Hepatocyte (in vitro differentiated cells): Measurements from ENCODE around the gene MEGF10. TPM values are rescaled to one million over a fixed set of nuclear protein-coding genes. Genes with fewer than 3 reads are reported as not detected.

ENCODE experiments used
- DNase-seq: peaks from one replicate; pipeline ENCODE4 v3.0.0-alpha.2; 2016; ENCODE audit warnings: low spot score
- H2AFZ ChIP-seq: fragments of 200-600 bp; sonication (generic); 2 replicates; pipeline ENCODE4 v1.6.0; 2016; ENCODE audit warnings: antibody characterized with exemption, mild to moderate bottlenecking
- H3K27ac ChIP-seq: fragments of 200-600 bp; sonication (generic); 2 replicates; pipeline ENCODE4 v1.5.1; 2016; ENCODE audit warnings: mild to moderate bottlenecking
- H3K27me3 ChIP-seq: fragments of 200-600 bp; sonication (generic); 2 replicates; pipeline ENCODE4 v1.6.1; 2016
- H3K36me3 ChIP-seq: fragments of 200-600 bp; sonication (generic); replicated peaks from 2 replicates; pipeline ENCODE4 v1.5.1; 2016; ENCODE audit warnings: low read depth; ENCODE audit not compliant: insufficient read depth
- H3K4me1 ChIP-seq: fragments of 200-600 bp; sonication (generic); 2 replicates; pipeline ENCODE4 v1.5.1; 2016; ENCODE audit warnings: mild to moderate bottlenecking, moderate library complexity; ENCODE audit not compliant: insufficient read depth
- H3K4me2 ChIP-seq: fragments of 200-600 bp; sonication (generic); 2 replicates; pipeline ENCODE4 v1.6.0; 2016
- H3K4me3 ChIP-seq: fragments of 200-600 bp; sonication (generic); 2 replicates; pipeline ENCODE4 v1.5.1; 2016; ENCODE audit warnings: mild to moderate bottlenecking
- H3K79me2 ChIP-seq: fragments of 200-600 bp; sonication (generic); 2 replicates; pipeline ENCODE4 v1.6.0; 2017; ENCODE audit warnings: mild to moderate bottlenecking
- H3K9me2 ChIP-seq: fragments of 200-600 bp; sonication (generic); replicated peaks from 2 replicates; pipeline ENCODE4 v1.6.0; 2017; ENCODE audit warnings: mild to moderate bottlenecking; ENCODE audit not compliant: insufficient read depth
- H3K9me3 ChIP-seq: fragments of 200-600 bp; sonication (generic); 2 replicates; pipeline ENCODE4 v1.5.1; 2016; ENCODE audit warnings: low read depth, mild to moderate bottlenecking
- H4K20me1 ChIP-seq: fragments of 200-600 bp; sonication (generic); 2 replicates; pipeline ENCODE4 v1.6.0; 2016; ENCODE audit warnings: mild to moderate bottlenecking; ENCODE audit not compliant: insufficient read depth, poor library complexity, severe bottlenecking
- CTCF ChIP-seq: fragments of 200-600 bp; sonication (generic); IDR thresholded peaks from 2 replicates; pipeline ENCODE4 v1.5.1; 2016; ENCODE audit warnings: antibody characterized with exemption, mild to moderate bottlenecking; ENCODE audit not compliant: poor library complexity
- EZH2 ChIP-seq: fragments of 200-600 bp; sonication (generic); IDR thresholded peaks from 2 replicates; pipeline ENCODE4 v1.6.1; 2016; ENCODE audit warnings: antibody characterized with exemption, mild to moderate bottlenecking, borderline replicate concordance
- EZH2phosphoT487 ChIP-seq: fragments of 200-600 bp; sonication (generic); IDR thresholded peaks from one replicate; pipeline ENCODE4 v1.6.1; 2018; ENCODE audit warnings: antibody characterized with exemption, mild to moderate bottlenecking, low read depth, moderate library complexity; ENCODE audit not compliant: unreplicated experiment, severe bottlenecking
- WGBS: methylation state at CpG from one replicate; pipeline ENCODE4 v1.1.6; 2016; ENCODE audit warnings: low lambda C conversion rate; ENCODE audit errors: missing lambda C conversion rate; 5-methylcytosine and 5-hydroxymethylcytosine counted together
- polyA plus RNA-seq: library from polyadenylated mRNA; unstranded; fragments of >200 nt; fragmentation: Nextera tagmentation; extraction: Ambion mirVana; gene quantifications from 2 replicates; pipeline ENCODE4 v1.2.1, GENCODE V29; 2016
- total RNA-seq: library from RNA; depleted of rRNA; stranded (reverse); fragments of >200 nt; gene quantifications from 2 replicates; pipeline ENCODE4 v1.2.3, GENCODE V29; 2014

Gene MEGF10
- total and polyA plus RNA-seq, 2 experiments from 2014 or later: 1.7 to 6.7 TPM

GRCh38 chr5:127308945-127309344 is 18.3 kb downstream of the MEGF10 start:
- Histone ChIP-seq H3K9me2 (no peaks in the 10 kb centered on the region), H3K79me2 (no peaks in the 10 kb centered on the region), H4K20me1 (no peaks in the 10 kb centered on the region), H3K36me3 (no peaks in the 10 kb centered on the region), H3K27ac (no peak overlapping the region), H2AFZ (no peak overlapping the region), H3K27me3 (peaks cover 6% of the 10 kb centered on the region), H3K4me2 (no peak overlapping the region), H3K4me1 (no peaks in the 10 kb centered on the region), H3K4me3 (no peak overlapping the region), H3K9me3 (no peaks in the 10 kb centered on the region)
- TF ChIP-seq CTCF: no peak
- no peak for TF ChIP-seq EZH2phosphoT487
- TF ChIP-seq EZH2: no peak
- DNase-seq: no peak
- 65% methylated on average over 3 of the region's 3 CpGs for WGBS

- peaks cover 6% of the 10 kb centered on the region for H3K27me3 ChIP-seq
- H3K4me3 ChIP-seq: no peak overlapping the region
- H3K27ac ChIP-seq: no peak overlapping the region
- no peaks in the 10 kb centered on the region for H3K9me2 ChIP-seq
- TF ChIP-seq EZH2phosphoT487 (no peak), CTCF (no peak)
- DNase-seq: no peak
- H4K20me1 ChIP-seq: no peaks in the 10 kb centered on the region
- H3K4me1 ChIP-seq: no peaks in the 10 kb centered on the region
- no peak overlapping the region for H3K4me2 ChIP-seq
- no peaks in the 10 kb centered on the region for H3K79me2 ChIP-seq
- H2AFZ ChIP-seq: no peak overlapping the region
- H3K36me3 ChIP-seq: no peaks in the 10 kb centered on the region
- H3K9me3 ChIP-seq: no peaks in the 10 kb centered on the region
- WGBS: 61% methylated on average over 2 of the region's 2 CpGs
Observed at GRCh38 chr5:127311349-127311748, 20.8 kb downstream of the MEGF10 start.

GRCh38 chr5:127311781-127312525 is 21.4 kb downstream of the MEGF10 start:
- Histone ChIP-seq H3K27me3 (peaks cover 6% of the 10 kb centered on the region), H3K4me3 (no peak overlapping the region), H3K79me2 (no peaks in the 10 kb centered on the region), H3K9me3 (no peaks in the 10 kb centered on the region), H3K27ac (no peak overlapping the region), H2AFZ (no peak overlapping the region), H3K36me3 (no peaks in the 10 kb centered on the region), H3K4me1 (no peaks in the 10 kb centered on the region), H3K4me2 (no peak overlapping the region), H3K9me2 (no peaks in the 10 kb centered on the region), H4K20me1 (no peaks in the 10 kb centered on the region)
- DNase-seq: no peak
- WGBS: 66% methylated on average over 10 of the region's 10 CpGs
- TF ChIP-seq EZH2 (no peak), CTCF (no peak), EZH2phosphoT487 (no peak)

- Histone ChIP-seq H3K36me3 (no peaks in the 10 kb centered on the region), H3K27me3 (peaks cover 6% of the 10 kb centered on the region), H3K9me2 (no peaks in the 10 kb centered on the region), H4K20me1 (no peaks in the 10 kb centered on the region), H3K4me2 (no peak overlapping the region), H3K27ac (no peak overlapping the region), H3K4me3 (no peak overlapping the region), H3K9me3 (no peaks in the 10 kb centered on the region), H3K79me2 (no peaks in the 10 kb centered on the region), H2AFZ (no peak overlapping the region), H3K4me1 (no peaks in the 10 kb centered on the region)
- TF ChIP-seq CTCF (no peak), EZH2 (no peak), EZH2phosphoT487 (no peak)
- WGBS: 67% methylated on average over 3 of the region's 3 CpGs
- DNase-seq: no peak
Observed at GRCh38 chr5:127313379-127313778, 22.8 kb downstream of the MEGF10 start.
